Kidney epithelial cell (primary cell): ENCODE results near the gene APLF. TPM values are rescaled to one million over a fixed set of nuclear protein-coding genes. Genes with fewer than 3 reads are reported as not detected.

Source experiments
- DNase-seq: peaks from one replicate; pipeline ENCODE4 v3.0.0-alpha.2; 2010; ENCODE audit warnings: low read depth
- H3K27me3 ChIP-seq: 2 replicates; pipeline ENCODE4 v1.6.0; 2011; ENCODE audit warnings: low read length; ENCODE audit not compliant: control insufficient read depth, insufficient read depth
- H3K36me3 ChIP-seq: 2 replicates; pipeline ENCODE4 v1.5.1; 2011; ENCODE audit warnings: low read length; ENCODE audit not compliant: control insufficient read depth, insufficient read depth
- H3K4me3 ChIP-seq: 2 replicates; pipeline ENCODE4 v1.5.1; 2011; ENCODE audit warnings: low read depth, mild to moderate bottlenecking, control low read depth, low read length
- CTCF ChIP-seq: IDR thresholded peaks from 2 replicates; pipeline ENCODE4 v1.5.1; 2011; ENCODE audit warnings: mild to moderate bottlenecking, moderate library complexity, low read length, control low read depth, inconsistent platforms; ENCODE audit not compliant: insufficient read depth, poor library complexity, severe bottlenecking
- total RNA-seq: library from RNA; depleted of rRNA; stranded (reverse); fragments of >200 nt; gene quantifications from 2 replicates; pipeline ENCODE4 v1.2.3, GENCODE V29; 2015

The APLF gene
- total RNA-seq, 1 donor from 2014 or later = 5.1 TPM

GRCh38 chr2:68605939-68606338 lies 138.6 kb downstream of the APLF start:
- no peak for DNase-seq
- no peak for TF ChIP-seq CTCF
- Histone ChIP-seq H3K4me3 (no peak overlapping the region), H3K27me3 (no peaks in the 10 kb centered on the region), H3K36me3 (no peaks in the 10 kb centered on the region)

- no peak for DNase-seq
- no peak for TF ChIP-seq CTCF
- Histone ChIP-seq H3K27me3 (no peaks in the 10 kb centered on the region), H3K36me3 (no peaks in the 10 kb centered on the region), H3K4me3 (no peak overlapping the region)
These were observed 139.4 kb downstream of the APLF start for GRCh38 chr2:68606759-68607158.

GRCh38 chr2:68607837-68608236 lies 140.5 kb downstream of the APLF start:
- H3K36me3 ChIP-seq = no peaks in the 10 kb centered on the region
- no peak for DNase-seq
- TF ChIP-seq CTCF = no peak
- no peak overlapping the region for H3K4me3 ChIP-seq
- no peaks in the 10 kb centered on the region for H3K27me3 ChIP-seq

GRCh38 chr2:68612765-68613519 lies 145.6 kb downstream of the APLF start:
- no peak for DNase-seq
- no peaks in the 10 kb centered on the region for H3K36me3 ChIP-seq
- no peak for TF ChIP-seq CTCF
- H3K27me3 ChIP-seq = no peaks in the 10 kb centered on the region
- no peak overlapping the region for H3K4me3 ChIP-seq

- Histone ChIP-seq H3K36me3 (no peaks in the 10 kb centered on the region), H3K4me3 (no peak overlapping the region), H3K27me3 (no peaks in the 10 kb centered on the region)
- DNase-seq = no peak
- TF ChIP-seq CTCF = no peak
These were observed 153.4 kb downstream of the APLF start for GRCh38 chr2:68620772-68621171.

GRCh38 chr2:68623820-68624219 lies 156.4 kb downstream of the APLF start:
- Histone ChIP-seq H3K36me3 (no peaks in the 10 kb centered on the region), H3K4me3 (no peak overlapping the region), H3K27me3 (no peaks in the 10 kb centered on the region)
- no peak for TF ChIP-seq CTCF
- no peak for DNase-seq
